Left hindlimb (tissue), 1 donor: ENCODE measurements around the gene POU2AF2.
"Not testable (repeated sequence)": the region's sequence is repeated elsewhere in the genome, so short reads cannot be mapped to it uniquely, and the experiment has no call there.

Experiments
- DNase-seq: peaks from one replicate; pipeline ENCODE4 v3.0.0-alpha.2; 2018

Gene POU2AF2, protein sequence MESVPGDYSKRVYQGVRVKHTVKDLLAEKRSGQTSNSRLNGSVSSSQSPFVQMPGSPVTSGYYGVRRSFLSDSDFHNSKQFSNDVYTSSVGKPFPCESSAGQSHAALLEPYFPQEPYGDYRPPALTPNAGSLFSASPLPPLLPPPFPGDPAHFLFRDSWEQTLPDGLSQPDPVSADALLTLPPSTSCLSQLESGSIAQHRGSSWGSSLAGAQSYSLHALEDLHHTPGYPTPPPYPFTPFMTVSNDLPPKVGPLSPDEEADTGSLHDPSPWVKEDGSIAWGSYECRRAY

DNA sequence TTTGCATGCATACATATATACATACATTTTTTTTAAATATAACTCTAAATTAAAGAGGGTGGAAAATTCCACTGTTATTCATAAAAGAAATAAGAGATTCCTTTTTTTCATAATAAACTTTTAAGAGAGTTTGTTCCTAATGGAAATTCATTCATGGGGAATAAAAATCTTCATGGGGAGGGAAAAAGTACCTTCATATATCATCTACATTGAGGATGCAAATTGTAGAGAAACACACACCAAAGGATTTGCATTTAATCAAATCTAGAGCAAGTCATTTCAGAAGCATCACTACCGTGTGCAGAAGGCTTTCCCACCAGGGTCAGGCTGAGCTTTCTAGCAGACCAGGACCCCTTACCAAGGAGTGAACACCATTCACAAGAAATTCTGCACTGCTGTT lies at the start of gene POU2AF2:
POU2AF2 (plus strand) TSS at position 301 of the 400 bp plus-strand sequence. CDS start 129 bp downstream, outside the sequence.
- no peak for DNase-seq

DNA sequence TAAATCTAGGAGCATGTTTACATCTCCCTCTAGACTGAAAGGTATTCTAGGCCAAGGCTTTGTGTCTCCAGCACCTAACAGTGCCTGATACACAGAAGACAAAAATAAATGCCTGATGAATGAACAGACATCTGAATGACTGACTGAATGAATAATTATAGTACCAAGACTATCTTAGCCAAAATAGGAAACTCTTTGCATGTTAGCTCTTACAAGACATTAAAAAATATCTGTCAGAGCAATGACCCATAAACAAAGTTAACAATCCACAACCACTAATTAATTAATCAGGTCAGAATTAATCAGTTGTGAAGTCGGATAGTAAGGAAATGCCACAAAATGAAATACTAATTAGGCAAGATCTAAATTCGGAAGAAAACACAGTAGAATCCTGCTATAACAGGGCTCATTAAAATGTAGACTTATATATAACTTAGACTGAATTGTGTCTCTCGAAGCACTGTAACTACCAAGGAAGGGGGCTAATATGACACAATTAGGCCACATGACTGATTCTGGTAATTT lies 45.5 kb upstream of the POU2AF2 start:
- no peak for DNase-seq

DNA sequence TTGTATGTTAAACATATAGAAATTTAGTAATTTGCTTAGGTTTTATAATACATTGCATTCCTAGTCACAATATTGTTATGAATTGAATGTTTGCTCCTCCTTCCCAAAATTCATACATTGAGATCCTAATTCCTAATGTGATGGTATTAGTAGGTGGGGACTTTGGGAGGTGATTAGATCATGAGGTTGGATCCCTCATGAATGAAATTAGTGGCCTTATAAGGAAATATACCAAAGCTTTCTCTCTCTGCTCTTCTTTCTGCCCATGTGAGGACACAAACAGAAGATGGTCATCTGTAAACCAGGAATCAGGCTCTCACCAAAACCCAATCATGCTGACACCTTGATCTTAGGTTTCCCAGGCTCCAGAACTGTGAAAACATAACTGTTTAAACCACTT lies 41.3 kb upstream of the POU2AF2 start:
- no peak for DNase-seq

DNA sequence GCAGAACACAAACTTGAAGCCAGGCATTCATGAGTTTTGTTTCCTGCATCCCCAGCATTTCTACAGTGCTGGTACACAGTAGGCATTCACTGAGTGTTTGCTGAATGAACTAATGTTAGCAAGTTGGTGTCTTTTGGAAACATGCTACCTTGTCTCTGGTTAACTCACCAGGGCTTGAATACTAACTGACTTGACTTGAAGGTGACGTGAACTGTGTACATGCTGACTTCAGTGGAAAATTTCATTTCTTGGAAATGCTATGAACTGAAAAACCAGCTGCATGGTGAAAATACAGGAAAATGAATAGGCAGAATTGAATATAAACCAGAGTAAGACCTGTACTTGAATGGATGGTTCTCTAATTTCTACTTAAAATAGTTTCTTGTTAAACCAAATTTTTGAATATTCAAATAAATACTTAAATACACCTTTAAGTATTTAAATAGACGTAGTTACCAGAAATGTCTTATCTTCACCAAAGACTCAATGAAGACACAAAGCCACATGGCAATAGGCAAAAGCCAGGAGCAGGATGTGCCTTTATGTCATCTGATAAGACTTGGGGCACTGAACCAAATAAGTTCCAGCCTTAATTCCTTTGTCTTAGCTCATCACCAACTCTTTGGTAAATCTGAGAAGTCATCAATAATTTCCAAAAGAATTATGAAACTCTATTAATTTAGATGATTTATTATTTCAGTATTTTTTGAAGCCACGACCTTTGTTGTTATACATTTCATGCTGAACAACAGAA lies 39.7 kb upstream of the POU2AF2 start:
- no peak for DNase-seq

DNA sequence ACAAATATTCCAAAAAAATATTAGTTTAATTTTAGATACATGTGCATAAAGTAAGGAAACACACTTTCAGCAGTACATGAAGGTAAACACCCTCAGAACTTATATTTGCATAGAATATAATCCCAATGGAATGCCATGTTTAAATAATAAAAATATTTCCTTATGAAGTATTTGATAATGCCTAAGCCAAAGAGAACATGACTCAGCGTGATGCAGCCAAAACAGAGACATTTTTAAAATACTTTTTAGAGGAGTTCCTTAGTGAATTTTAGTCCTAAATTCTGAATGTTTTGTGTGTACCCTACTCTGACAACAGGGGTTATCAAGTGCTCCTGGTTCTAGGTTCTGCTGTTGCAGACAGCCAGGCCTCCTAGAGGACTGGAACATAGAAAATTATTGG lies 39.1 kb upstream of the POU2AF2 start:
- DNase-seq: no peak

DNA sequence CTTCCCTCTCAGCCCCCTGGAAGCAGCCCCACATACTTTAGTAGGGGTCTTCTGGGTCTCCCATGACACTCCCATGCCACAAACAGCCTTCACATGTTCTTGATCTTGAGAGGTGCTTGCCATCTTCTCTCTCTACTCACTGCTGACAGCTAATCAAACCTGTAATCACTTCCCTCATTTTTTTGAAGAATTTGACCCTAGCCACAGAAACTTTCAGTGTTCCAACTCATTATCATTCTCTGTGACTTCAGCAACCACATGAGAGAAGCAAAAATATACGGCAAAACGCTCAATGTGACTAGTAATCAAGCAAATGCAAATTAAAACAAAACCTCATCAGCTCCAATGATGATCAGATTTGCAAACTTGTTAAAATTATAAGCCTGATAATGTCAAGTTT lies 38.3 kb upstream of the POU2AF2 start:
- DNase-seq: no peak

DNA sequence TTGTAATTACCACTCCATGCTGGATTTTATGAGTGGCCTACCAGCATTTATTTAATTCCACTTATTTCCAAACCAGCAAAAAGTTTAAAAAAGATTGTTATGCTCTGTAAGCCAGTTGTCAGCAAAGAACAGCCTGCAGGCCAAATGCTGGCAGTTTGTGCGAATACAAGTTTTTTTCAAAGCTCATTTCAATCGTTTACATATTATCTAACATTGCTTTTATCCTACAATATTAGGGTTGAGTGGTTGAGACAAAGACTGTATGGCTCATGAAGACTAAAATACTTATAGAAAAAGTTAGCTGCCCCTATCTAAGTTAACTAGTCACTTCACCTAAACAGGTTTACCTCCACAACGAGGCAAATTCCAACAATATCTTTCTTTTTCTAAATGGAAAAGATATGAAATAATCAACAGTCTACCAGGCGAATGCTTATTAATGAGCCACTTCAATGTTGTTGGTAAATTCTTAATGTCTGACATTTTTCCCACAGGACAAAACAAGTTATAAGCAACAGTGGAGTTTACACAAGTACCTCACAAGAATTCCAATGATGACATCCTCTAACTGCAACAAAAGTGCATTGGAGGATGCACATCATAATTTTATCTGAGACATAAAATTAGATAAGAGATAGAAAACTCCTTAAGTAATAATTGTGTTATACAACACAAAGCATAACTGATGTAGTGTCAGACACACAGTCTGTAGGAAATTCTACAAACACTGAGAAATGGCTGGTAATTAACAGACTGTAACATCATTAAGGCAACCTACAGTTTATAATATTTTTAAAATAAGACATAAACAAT lies 35.8 kb upstream of the POU2AF2 start:
- no peak for DNase-seq

DNA sequence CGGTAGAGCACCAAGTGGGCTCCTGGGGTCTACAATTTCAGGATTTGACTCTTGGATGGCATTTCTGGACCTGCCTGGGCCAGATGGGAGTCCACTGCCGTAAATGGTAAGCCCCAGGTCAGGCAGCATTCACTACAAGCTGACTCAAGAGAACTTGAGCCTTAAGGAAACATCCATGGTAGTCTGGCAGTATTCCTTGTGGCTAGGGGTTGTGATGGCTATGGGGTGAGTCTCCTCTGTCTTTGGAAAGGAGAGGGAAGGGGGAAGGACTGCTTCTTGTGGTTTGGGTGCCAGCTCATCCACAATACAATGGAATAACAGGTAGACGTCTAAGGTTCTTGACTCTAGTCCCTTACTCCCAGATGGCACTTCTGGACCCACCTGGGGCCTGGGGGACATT lies 32.3 kb upstream of the POU2AF2 start:
- DNase-seq: no peak

DNA sequence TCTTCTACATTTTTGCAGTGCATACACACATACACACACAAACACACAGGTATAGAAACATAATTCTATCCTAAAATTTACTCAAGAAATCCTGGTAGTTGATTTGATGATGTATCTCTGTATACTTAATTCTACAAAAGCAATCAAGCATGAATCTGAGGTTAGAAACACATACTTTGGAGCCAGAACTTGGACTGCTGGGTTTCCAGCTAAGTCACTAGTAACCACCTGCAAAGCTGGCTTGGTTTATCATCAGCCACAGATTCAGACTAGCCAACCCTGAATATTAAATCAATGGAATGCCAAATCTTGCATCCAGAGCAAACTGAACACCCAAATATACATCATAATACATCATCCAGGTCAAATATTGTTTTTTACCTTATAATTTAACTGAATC lies 24.8 kb upstream of the POU2AF2 start:
- DNase-seq: no peak

DNA sequence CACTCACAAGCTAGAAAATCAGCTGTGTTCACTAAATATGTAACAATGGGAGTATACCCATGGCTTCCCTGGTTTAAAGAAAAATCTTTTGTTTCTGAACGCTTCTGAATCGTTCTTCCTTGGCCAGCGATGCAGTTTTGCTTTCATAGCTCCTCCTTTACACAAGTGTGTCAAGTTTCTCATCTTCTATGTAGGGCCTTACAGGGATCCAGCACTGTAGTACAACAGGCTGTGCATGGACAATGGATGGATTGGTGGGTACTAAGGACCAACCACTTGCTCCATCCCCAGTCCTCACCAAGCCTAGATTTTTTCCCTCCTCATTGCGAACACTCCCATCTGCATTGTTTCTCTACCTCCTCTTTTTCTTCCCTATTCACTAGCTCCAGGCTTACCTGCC lies 24.3 kb upstream of the POU2AF2 start:
- DNase-seq: no peak

DNA sequence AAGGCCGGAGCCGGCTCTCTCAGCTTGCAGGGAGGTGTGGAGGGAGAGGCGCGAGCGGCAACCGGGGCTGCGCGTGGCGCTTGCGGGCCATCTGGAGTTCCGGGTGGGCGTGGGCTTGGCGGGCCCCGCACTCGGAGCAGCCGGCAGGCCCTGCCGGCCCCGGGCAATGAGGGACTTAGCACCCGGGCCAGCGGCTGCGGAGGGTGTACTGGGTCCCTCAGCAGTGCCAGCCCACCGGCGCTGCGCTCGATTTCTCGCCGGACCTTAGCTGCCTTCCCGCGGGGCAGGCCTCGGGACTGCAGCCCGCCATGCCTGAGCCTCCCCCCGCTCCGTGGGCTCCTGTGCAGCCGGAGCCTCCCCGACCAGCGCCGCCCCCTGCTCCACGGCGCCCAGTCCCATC lies 23.6 kb upstream of the POU2AF2 start:
- DNase-seq: not testable (repeated sequence)

DNA sequence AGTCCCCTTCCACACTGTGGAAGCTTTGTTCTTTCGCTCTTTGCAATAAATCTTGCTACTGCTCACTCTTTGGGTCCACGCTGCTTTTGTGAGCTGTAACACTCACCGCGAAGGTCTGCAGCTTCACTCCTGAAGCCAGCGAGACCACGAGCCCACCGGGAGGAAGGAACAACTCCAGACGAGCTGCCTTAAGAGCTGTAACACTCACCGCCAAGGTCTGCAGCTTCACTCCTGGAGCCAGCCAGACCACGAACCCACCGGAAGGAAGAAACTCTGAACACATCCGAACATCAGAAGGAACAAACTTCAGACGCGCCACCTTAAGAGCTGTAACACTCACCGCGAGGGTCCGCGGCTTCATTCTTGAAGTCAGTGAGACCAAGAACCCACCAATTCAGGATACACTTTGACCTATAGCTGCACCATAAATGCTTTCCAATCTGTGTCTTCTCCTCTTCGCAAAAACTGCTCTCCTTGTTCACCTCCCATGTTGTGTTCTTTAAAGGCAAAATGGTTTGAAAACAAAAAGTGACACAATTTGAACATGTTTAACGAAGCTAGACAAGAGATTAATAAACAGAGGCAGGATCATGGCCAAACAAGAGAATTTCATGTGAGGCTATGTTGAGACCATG lies 22.6 kb upstream of the POU2AF2 start:
- not testable (repeated sequence) for DNase-seq

DNA sequence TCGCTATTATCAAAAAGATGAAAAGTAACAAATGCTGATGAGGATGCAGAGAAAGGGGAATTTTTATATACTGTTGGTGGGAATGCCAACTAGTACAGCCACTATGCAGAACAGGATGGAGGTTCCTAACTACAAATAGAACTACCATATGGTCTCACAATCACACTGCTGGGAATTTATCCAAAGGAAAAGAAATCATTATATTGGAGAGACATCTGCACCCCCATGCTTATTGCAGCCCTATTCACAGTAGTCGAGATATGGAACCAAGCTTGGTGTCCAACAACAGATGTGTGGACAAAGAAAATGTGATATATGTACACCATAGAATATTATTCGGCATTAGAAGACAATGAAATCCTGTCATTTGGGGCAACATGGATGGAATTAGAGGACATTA lies 19.6 kb upstream of the POU2AF2 start:
- DNase-seq: no peak

DNA sequence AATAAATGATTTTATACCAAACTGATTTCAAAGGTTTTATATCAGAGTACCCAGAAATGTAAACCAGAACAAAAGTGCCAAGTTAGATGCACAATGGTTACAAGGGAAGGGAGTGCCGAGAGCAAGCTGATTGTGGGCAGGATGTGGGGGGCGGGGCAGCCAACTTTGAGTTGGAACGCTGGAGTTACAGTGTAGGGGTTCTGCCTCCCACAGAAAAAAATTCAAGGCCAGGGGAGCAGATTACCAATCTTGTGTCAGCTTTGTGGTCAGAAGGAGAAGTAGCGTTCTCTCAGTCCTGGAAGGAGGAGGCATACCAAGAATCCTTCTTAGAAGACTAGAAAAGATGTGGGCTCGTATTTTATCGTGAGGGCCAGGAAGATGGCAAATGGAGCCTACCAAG lies 15.9 kb upstream of the POU2AF2 start:
- no peak for DNase-seq

DNA sequence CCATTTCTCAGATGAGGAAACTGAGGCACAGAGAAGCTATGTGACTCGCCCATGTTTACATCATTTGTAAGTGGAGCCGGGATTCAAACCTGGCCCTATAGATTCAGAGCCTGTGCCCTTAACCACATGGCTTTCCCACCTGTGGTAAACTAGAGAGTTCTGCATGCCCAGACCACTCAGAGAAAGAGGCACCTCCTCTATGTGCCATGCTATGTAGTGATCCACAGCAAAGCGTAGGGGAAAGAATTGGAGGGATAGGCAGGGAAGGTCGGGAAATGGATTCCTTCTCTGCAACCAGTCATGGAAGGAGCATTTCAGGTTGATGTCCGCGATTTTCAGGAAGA lies 15.4 kb upstream of the POU2AF2 start:
- DNase-seq: no peak

DNA sequence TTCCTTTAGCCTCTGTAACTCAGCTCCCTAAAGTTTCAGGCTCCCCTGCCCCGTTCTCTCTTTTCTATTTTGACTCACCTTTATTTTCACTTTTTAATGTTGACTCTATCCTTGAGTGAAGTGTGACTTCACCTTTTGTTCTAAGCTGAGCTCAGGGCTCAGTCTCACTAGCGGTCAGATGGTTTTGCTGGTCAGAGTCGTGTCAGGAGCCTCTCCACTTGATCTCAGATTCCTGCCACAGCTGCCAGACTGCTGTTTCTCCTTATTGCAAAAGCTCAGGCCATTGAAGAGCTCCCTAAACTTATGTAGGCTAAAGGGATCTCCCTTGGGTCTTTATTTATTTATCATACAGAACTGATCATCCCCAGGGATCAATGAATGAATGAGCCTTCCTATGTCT lies 13.7 kb upstream of the POU2AF2 start:
- DNase-seq: no peak

DNA sequence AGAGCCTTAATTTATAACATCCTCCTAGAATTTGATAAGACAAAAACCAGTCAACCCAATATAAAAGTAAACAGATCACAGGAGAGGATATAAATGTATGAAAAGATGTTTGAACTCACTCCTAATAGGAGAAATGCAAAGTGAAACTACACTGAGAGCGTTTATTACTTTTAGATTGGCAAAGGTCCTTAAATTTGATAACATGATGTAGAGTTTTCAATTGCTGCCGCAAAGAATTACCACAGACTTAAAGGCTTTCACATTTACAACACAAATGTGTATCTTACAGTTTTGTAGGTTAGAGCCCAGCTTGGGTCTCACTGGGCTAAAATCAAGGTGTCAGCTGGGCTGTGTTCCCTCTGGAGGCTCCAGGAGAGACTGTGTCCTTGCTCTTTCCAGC lies 9.1 kb upstream of the POU2AF2 start:
- DNase-seq: no peak

DNA sequence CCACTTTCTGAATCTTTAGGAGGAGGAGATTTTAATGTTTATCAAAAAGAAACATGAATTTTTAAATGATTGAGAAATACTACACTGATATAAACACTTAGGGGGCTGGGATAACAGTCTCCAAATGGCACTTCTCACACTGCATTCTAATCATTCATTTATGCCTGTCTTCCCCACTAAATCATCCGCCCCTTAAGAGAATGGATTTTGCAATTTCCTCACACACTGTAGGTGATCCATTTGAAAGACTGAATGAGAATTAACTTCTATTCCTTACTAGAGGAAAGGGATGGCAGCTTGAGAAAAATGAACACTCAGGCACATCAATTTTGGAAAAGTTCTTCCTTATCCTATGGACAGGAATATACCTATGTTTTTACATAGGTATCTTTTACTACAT lies 7.6 kb upstream of the POU2AF2 start:
- DNase-seq: no peak

DNA sequence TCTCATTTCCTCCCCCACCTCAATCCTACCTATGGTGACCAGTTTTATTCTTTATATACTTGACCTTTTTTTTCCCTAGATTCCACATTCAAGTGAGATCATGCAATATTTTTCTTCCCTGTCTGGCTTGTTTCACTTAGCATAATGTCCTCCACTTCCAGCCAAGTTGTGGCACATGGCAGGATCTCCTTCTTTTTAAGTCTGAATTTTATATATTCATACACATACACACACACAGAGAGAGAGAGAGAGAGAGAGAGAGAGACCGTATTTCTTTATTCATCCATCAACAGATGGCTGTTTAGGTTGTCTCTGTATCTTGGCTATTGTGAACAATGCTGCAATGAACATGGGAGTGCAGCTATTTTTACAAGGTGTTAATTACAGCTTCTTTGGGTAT lies 1.4 kb downstream of the POU2AF2 start:
- DNase-seq: no peak

DNA sequence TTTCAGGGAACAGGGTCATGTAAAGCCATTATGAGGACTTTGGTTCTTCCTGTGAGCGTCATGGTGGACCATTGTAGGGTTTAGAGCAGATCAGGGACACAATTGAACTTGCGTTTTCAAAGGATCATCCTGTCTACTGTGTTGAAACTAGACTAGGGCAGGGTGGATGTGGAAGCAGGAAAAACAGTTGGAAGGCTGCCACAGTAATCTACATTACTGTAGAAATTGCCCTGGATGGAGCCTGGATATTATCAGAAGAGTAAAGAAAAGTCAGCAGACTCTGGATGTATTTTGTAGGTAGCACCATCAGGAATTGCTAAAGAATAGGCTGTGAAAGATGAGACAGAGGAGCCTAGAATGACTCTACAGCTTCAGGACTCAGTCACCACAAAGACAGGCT lies 5.4 kb downstream of the POU2AF2 start:
- DNase-seq: no peak

DNA sequence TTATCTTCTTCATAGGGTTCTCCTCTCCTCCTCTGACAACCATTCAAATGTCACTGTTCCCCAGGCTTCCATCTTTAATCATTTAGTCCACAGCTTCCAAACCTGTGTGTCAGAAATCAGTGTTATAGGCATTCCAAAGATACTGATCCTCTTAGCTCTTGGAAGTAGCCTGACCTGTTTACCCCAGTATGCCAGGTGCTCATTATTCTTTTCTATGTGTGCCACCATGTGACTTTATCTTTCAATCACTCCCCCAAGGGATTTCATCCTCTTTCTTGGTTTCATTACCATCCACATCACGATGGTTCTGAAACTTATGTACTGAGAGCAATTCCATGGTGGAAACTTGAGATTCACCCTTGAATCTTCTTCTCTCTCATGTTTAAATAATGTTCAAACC lies 7.6 kb downstream of the POU2AF2 start:
- DNase-seq: no peak

DNA sequence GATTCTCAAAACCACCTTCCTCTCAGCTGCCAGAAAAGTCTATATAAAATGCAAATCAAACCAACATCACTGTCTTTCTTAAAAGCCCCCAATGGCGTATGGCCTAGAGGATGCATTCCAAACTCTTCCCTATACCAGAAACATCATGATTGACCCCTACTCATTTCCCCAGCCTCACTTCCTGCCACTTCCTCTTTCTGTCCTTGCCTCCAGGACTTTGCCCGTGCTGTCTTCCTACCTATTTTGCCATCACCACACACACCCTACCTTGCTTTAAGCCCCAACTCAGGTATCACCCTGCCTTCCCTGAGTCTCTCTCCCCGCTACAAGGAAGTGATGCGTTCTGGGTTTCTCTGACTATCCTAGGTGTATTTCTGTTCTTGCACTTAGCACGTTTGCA lies 8.1 kb downstream of the POU2AF2 start:
- no peak for DNase-seq

DNA sequence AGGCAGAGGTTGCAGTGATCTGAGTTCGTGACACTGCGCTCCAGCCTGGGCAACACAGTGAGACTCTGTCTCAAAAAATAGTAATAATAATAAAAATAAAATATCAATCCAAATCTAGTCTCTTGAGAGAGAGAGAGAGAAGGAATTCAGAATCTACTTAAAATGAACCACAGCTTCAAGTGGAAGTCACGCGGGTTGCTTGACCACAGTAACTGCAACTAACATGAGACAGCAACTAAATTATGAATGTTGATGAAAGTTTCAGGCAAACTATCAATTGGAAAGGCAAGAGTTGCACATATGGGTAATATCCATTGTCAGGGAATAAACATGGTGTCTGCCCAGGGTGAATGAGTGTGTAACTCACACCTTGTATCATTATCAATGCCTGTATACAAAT lies 12.5 kb downstream of the POU2AF2 start:
- DNase-seq: no peak
